GM18858 (cell line): ENCODE measurements around the gene DNAL4.

Experiments used
- ATAC-seq: cut with Tn5 transposase; IDR thresholded peaks from one replicate; pipeline ENCODE4 v1.9.1; 2021; ENCODE audit not compliant: unreplicated experiment

DNAL4 gene

GRCh38 chr22:38788021-38788816, 5.7 kb downstream of the DNAL4 start:
- no peak for ATAC-seq

- ATAC-seq = no peak
Measured at GRCh38 chr22:38786631-38787030, 7.3 kb downstream of the DNAL4 start.

- no peak for ATAC-seq
Measured at GRCh38 chr22:38784856-38785255, 9.1 kb downstream of the DNAL4 start.

- no peak for ATAC-seq
Measured at GRCh38 chr22:38784035-38784434, 9.9 kb downstream of the DNAL4 start.

GRCh38 chr22:38783095-38783615, 10.8 kb downstream of the DNAL4 start:
- no peak for ATAC-seq

- ATAC-seq = no peak
Measured at GRCh38 chr22:38782402-38783094, 11.4 kb downstream of the DNAL4 start.

- ATAC-seq = no peak
Measured at GRCh38 chr22:38781033-38781432, 12.9 kb downstream of the DNAL4 start.

- no peak for ATAC-seq
Measured at GRCh38 chr22:38777087-38777671, 16.8 kb downstream of the DNAL4 start.

- ATAC-seq = no peak
Measured at GRCh38 chr22:38776086-38776485, 17.9 kb downstream of the DNAL4 start.

GRCh38 chr22:38775656-38776055, 18.3 kb downstream of the DNAL4 start:
- no peak for ATAC-seq

GRCh38 chr22:38774496-38775166, 19.3 kb downstream of the DNAL4 start:
- ATAC-seq = no peak

- no peak for ATAC-seq
Measured at GRCh38 chr22:38773363-38773946, 20.5 kb downstream of the DNAL4 start.

- no peak for ATAC-seq
Measured at GRCh38 chr22:38772623-38772873, 21.4 kb downstream of the DNAL4 start.

- ATAC-seq = no peak
Measured at GRCh38 chr22:38770257-38770949, 23.5 kb downstream of the DNAL4 start.

- no peak for ATAC-seq
Measured at GRCh38 chr22:38768036-38768435, 25.9 kb downstream of the DNAL4 start.

- ATAC-seq = no peak
Measured at GRCh38 chr22:38767313-38767712, 26.6 kb downstream of the DNAL4 start.

GRCh38 chr22:38766076-38766777, 27.7 kb downstream of the DNAL4 start:
- no peak for ATAC-seq

- ATAC-seq = no peak
Measured at GRCh38 chr22:38762551-38762983, 31.4 kb downstream of the DNAL4 start.

- no peak for ATAC-seq
Measured at GRCh38 chr22:38761202-38762162, 32.5 kb downstream of the DNAL4 start.
